Effector CD4-positive, alpha-beta T cell (primary cell): ENCODE measurements around the gene PUM1.

Experiments used
- DNase-seq: peaks from one replicate; pipeline ENCODE4 v3.0.0-alpha.2; 2020

PUM1 gene

GRCh38 chr1:30888391-30888790 lies 177.1 kb downstream of the PUM1 start:
- DNase-seq: no peak

- no peak for DNase-seq
These were observed 177.8 kb downstream of the PUM1 start for GRCh38 chr1:30887485-30888315.

GRCh38 chr1:30886710-30887428 lies 178.6 kb downstream of the PUM1 start:
- DNase-seq: no peak

GRCh38 chr1:30885570-30886522 lies 179.7 kb downstream of the PUM1 start:
- DNase-seq: no peak

- no peak for DNase-seq
These were observed 180.8 kb downstream of the PUM1 start for GRCh38 chr1:30884723-30885122.

- DNase-seq: no peak
These were observed 181.9 kb downstream of the PUM1 start for GRCh38 chr1:30883389-30884172.

- no peak for DNase-seq
These were observed 182.7 kb downstream of the PUM1 start for GRCh38 chr1:30882678-30883388.
